ENCODE results near the gene RIIAD1. TPM values are rescaled to one million over a fixed set of nuclear protein-coding genes. Genes with fewer than 3 reads are reported as not detected.

The RIIAD1 gene
- total and polyA plus RNA-seq, 12 donors: 3.4 to 11.4 (median 7.1) TPM; not detected in 1

- Histone ChIP-seq H3K27ac (no peak overlapping the region), H3K36me3 (peaks cover 0 to 54% (median 25%) of the 10 kb centered on the region in 9 donors), H3K27me3 (no peaks in the 10 kb centered on the region), H3K4me1 (no peaks in the 10 kb centered on the region), H3K9me3 (no peaks in the 10 kb centered on the region), H3K4me3 (no peak overlapping the region)
- intact Hi-C loops (cut with DNase I): loop anchor here in 1 of 10 donors (10.0 kb wide), 1 partner anchor 49 kb away; the partner anchor contains the start of gene LINGO4
- TF ChIP-seq, protein P1, sequence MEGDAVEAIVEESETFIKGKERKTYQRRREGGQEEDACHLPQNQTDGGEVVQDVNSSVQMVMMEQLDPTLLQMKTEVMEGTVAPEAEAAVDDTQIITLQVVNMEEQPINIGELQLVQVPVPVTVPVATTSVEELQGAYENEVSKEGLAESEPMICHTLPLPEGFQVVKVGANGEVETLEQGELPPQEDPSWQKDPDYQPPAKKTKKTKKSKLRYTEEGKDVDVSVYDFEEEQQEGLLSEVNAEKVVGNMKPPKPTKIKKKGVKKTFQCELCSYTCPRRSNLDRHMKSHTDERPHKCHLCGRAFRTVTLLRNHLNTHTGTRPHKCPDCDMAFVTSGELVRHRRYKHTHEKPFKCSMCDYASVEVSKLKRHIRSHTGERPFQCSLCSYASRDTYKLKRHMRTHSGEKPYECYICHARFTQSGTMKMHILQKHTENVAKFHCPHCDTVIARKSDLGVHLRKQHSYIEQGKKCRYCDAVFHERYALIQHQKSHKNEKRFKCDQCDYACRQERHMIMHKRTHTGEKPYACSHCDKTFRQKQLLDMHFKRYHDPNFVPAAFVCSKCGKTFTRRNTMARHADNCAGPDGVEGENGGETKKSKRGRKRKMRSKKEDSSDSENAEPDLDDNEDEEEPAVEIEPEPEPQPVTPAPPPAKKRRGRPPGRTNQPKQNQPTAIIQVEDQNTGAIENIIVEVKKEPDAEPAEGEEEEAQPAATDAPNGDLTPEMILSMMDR (IDR thresholded peaks at IDR 0.05): no peak
- no peak for DNase-seq
- ATAC-seq: no peak
- 77 to 86% methylated on average over 1 of the region's 1 CpG for WGBS, 2 donors
Measured at GRCh38 chr1:151756291-151756690, 35.0 kb downstream of the RIIAD1 start.

DNA sequence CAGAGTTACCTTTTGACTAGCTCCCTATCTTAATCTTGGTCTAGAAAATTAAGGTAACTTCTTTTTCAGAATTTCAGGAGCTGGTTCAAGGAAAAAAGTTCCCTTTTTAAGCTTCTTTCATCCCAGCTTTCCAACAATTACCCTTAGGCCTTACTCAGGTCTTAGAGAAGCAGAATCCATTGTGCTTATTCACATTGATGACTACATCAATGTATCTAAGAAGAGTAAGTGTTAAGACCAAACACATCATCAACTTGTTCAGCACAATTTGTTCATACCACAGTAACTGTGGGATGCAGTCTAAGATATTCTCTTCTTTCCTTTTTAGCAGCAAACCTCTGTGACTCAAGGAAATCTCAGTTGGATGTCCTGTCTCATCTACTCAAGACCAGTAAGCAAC lies 37.9 kb downstream of the RIIAD1 start:
- intact Hi-C loops (cut with DNase I): loop anchor here in 1 of 10 donors (10.0 kb wide), 1 partner anchor 46 kb away; the partner anchor contains the start of gene LINGO4
- Histone ChIP-seq H3K36me3 (peaks cover 0 to 66% (median 30%) of the 10 kb centered on the region in 9 donors), H3K9me3 (no peaks in the 10 kb centered on the region), H3K4me3 (no peak overlapping the region), H3K27ac (no peak overlapping the region), H3K27me3 (no peaks in the 10 kb centered on the region), H3K4me1 (peaks cover 0 to 14% (median 11%) of the 10 kb centered on the region in 9 donors)
- TF ChIP-seq, protein P1 (IDR thresholded peaks at IDR 0.05): no peak
- no peak for ATAC-seq
- no peak for DNase-seq

DNA sequence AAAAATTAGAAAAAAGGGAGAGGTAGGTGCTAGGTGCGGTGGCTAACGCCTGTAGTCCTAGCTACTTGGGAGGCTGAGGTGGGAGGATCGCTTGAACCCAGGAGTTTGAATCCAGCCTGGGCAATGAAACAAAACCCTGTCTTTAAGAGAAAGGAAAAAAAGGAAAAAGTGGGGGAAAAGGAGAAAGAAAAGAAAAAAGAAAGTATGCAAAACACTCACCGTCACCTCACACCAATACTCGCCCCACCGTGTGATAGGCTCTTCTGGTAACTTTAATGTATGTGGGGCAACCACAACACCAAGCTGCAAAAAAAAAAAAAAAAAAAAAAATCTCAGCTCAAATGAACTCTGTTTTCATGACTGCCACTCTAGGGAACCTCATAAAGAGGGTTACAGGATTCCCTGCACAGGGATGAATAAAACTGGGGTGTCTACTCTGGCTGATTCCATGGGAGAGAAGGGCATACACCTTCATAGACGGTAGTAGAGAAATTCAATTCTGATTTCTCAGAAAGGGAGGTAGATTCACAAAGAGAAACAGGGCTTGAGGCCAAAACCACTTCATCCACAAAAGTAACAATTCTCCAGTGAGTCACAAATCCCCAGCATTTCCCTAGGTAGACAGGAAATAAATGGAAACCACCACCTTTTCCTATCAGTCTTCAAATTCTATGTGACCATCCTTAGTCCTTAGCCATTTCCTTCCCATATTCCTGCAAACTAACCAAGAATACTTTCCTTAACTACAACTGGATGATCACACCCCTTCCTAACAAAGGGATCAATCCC lies 39.5 kb downstream of the RIIAD1 start:
- peaks cover 0 to 65% (median 30%) of the 10 kb centered on the region in 9 donors for H3K36me3 ChIP-seq
- H3K27ac ChIP-seq: no peak overlapping the region
- H3K27me3 ChIP-seq: no peaks in the 10 kb centered on the region
- DNase-seq (no peak), ATAC-seq (no peak)
- peaks cover 0 to 18% (median 14%) of the 10 kb centered on the region in 9 donors for H3K4me1 ChIP-seq
- H3K9me3 ChIP-seq: no peaks in the 10 kb centered on the region
- TF ChIP-seq, protein P1 (IDR thresholded peaks at IDR 0.05): no peak
- WGBS, 2 donors: 92 to 98% methylated on average over 7 of the region's 7 CpGs
- H3K4me3 ChIP-seq: no peak overlapping the region
- intact Hi-C loops (cut with DNase I): no loop called here

- Histone ChIP-seq H3K9me3 (no peaks in the 10 kb centered on the region), H3K36me3 (peaks cover 0 to 42% (median 30%) of the 10 kb centered on the region in 9 donors), H3K4me3 (peak within 1 kb of the TSS; percentile 45 to 87 (median 81)), H3K4me1 (peaks cover 0 to 18% (median 14%) of the 10 kb centered on the region in 9 donors), H3K27me3 (no peaks in the 10 kb centered on the region), H3K27ac (peak within 1 kb of the TSS; percentile 46 to 96 (median 90))
- intact Hi-C loops (cut with DNase I): no loop called here
- DNase-seq (peak; percentile 82 to 83), ATAC-seq (peak; percentile 97 to 99 (median 99))
- TF ChIP-seq, protein P1 (IDR thresholded peaks at IDR 0.05): peak in 1 of 9 donors; percentile 7
- WGBS, 2 donors: 0 to 1% methylated on average over 68 of the region's 68 CpGs
Measured at GRCh38 chr1:151762941-151763921, 41.9 kb downstream of the RIIAD1 start, which contains the start of gene MRPL9. TSS of gene MRPL9 (minus strand) at chr1:151763496. CDS start at chr1:151763479, 17 bp downstream.
